Activated effector memory CD4-positive, alpha-beta T cell treated with Interleukin-2 at 50 U/mL for 16 hours (primary cell): ENCODE measurements around the gene FOXI1.
"Not testable (repeated sequence)": the region's sequence is repeated elsewhere in the genome, so short reads cannot be mapped to it uniquely, and the experiment has no call there.

Experiments used
- DNase-seq: peaks from one replicate; pipeline ENCODE4 v3.0.0-alpha.2; 2020

Gene FOXI1

GRCh38 chr5:170094329-170094728, 11.4 kb upstream of the FOXI1 start:
- not testable (repeated sequence) for DNase-seq

GRCh38 chr5:170095646-170096045, 10.1 kb upstream of the FOXI1 start:
- DNase-seq, result no peak

GRCh38 chr5:170097934-170098333, 7.8 kb upstream of the FOXI1 start:
- no peak for DNase-seq

- peak; percentile 32 for DNase-seq
These were observed 5.4 kb upstream of the FOXI1 start for GRCh38 chr5:170100066-170100943.

- no peak for DNase-seq
These were observed 2.2 kb upstream of the FOXI1 start for GRCh38 chr5:170103447-170103846.

- no peak for DNase-seq
These were observed 1.4 kb upstream of the FOXI1 start for GRCh38 chr5:170104299-170104698.

GRCh38 chr5:170104710-170105109, 987 bp upstream of the FOXI1 start:
- no peak for DNase-seq

- no peak for DNase-seq
These were observed 2.0 kb downstream of the FOXI1 start for GRCh38 chr5:170107674-170108073.

- no peak for DNase-seq
These were observed 2.6 kb downstream of the FOXI1 start for GRCh38 chr5:170108266-170108785.

GRCh38 chr5:170109059-170110031, 3.6 kb downstream of the FOXI1 start:
- no peak for DNase-seq

GRCh38 chr5:170110403-170111087, 4.8 kb downstream of the FOXI1 start:
- no peak for DNase-seq

- DNase-seq, result no peak
These were observed 5.5 kb downstream of the FOXI1 start for GRCh38 chr5:170111088-170111785.

- no peak for DNase-seq
These were observed 7.3 kb downstream of the FOXI1 start for GRCh38 chr5:170112876-170113521.

- no peak for DNase-seq
These were observed 7.8 kb downstream of the FOXI1 start for GRCh38 chr5:170113522-170113900.

GRCh38 chr5:170114271-170114670, 8.6 kb downstream of the FOXI1 start:
- no peak for DNase-seq

GRCh38 chr5:170115925-170116324, 10.2 kb downstream of the FOXI1 start:
- DNase-seq, result no peak

GRCh38 chr5:170117736-170118135, 12.0 kb downstream of the FOXI1 start:
- no peak for DNase-seq

- no peak for DNase-seq
These were observed 14.9 kb downstream of the FOXI1 start for GRCh38 chr5:170120576-170120975.

GRCh38 chr5:170121321-170121720, 15.6 kb downstream of the FOXI1 start:
- no peak for DNase-seq

GRCh38 chr5:170126061-170126460, 20.4 kb downstream of the FOXI1 start:
- no peak for DNase-seq

GRCh38 chr5:170126626-170127025, 20.9 kb downstream of the FOXI1 start:
- DNase-seq, result no peak

- no peak for DNase-seq
These were observed 25.5 kb downstream of the FOXI1 start for GRCh38 chr5:170131235-170131634.
